ENCODE results near the gene TSPAN14. TPM values are rescaled to one million over a fixed set of nuclear protein-coding genes. Genes with fewer than 3 reads are reported as not detected.

The TSPAN14 gene, protein sequence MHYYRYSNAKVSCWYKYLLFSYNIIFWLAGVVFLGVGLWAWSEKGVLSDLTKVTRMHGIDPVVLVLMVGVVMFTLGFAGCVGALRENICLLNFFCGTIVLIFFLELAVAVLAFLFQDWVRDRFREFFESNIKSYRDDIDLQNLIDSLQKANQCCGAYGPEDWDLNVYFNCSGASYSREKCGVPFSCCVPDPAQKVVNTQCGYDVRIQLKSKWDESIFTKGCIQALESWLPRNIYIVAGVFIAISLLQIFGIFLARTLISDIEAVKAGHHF
- 100 to 1,000 TPM; 141 to 363 (median 226) TPM for polyA plus RNA-seq

DNA sequence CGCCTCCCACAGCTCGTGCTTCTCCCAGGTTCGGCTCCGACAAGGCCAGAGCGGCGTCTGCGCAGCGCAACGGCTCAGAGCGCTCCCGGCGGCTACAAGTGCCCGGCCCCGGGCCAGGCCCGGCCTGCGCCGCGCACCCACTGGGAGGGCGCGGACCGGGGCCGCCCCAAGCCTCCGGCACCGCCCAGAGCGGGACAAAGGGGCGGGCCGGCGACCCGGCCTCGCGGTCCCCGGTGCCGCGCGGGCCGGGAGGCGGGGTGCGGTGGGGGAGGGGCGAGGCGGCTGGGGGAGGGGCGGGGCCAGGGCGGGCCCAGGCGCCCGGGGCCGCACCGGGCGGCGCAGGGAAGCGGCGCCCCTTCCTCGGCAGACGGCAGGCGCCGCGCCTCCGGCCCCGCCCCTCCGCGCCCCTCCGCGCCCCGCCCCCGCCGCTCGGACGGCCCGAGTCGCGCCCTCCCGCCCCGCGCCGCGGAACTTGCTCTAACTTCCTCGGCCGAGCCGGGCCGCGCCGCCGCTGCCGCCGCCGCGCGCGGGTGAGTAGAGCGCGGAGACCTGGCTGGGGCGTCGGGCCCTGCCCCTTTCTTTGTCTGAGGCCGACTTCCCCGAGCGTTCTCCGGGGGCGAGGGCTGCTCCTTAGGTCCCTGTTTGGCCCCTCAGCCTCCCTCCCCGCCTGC is at the start of gene TSPAN14:
TSS of gene TSPAN14 (plus strand) at position 469 of the 671 bp plus-strand sequence. CDS start 34,924 bp downstream, outside the sequence.
- H3K4me1 Mint-ChIP-seq, result peaks cover 41 to 47% of the 10 kb centered on the region in 2 donors

DNA sequence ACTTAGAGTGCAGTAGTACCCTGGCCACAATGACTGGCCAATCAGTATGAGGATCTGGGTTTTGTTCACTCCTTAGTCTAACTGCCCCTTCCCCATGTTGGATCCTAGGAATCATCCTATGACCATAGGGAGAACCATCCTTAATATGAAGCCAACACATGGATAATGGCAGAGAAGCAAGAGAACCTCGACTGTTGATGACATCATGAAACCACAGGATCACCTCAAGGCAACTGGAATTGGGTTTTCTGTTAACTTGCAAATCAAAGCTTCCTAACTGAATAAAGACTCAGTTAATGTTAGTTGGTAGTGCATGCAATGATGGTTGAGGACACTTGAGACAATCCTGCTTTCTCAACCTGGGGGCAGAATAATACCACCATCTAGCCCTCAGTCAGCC is 49.1 kb upstream of the TSPAN14 start:
- Mint-ChIP-seq H3K27me3 (ENCODE audit: low read depth in 3 of 3) (peaks cover 5 to 9% (median 8%) of the 10 kb centered on the region in 3 donors), H3K4me3 (no peak overlapping the region), H3K27ac (no peak overlapping the region)

More for the DNA sequence above, at the start of gene TSPAN14:
- DNase-seq, result peak; percentile 71 to 78 (median 72)
- peaks cover 0 to 3% (median 0%) of the 10 kb centered on the region in 3 donors for H3K36me3 Mint-ChIP-seq
- no peaks in the 10 kb centered on the region for H3K9me3 Mint-ChIP-seq
- peak within 1 kb of the TSS; percentile 97 to 100 (median 99) for H3K4me3 Mint-ChIP-seq
- H3K27ac Mint-ChIP-seq, result peak within 1 kb of the TSS; percentile 92 to 97 (median 96)
- peaks cover 9 to 16% (median 12%) of the 10 kb centered on the region in 3 donors for H3K27me3 Mint-ChIP-seq (ENCODE audit: low read depth in 3 of 3)

DNA sequence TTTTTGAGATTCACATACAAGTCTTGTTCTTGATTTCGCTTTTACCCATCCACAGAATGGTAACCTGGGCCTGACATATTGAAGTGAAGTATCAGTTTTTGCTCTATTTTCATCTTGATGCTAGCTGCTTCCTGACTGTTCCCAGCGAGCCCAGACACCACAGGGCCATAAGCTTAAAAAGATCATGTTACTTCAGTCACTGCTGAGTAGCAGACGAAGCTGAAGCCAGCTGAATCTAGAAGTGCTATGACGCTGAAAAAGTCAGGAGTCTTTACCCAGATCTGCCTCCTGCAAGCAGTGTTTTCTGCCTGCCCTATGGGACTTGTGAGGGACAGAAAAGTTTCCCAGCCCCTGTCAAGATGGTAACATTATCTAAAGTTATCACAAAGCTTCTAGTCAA is 48.5 kb upstream of the TSPAN14 start:
- Mint-ChIP-seq H3K4me3 (no peak overlapping the region), H3K27ac (no peak overlapping the region), H3K9me3 (no peaks in the 10 kb centered on the region), H3K36me3 (no peaks in the 10 kb centered on the region), H3K27me3 (ENCODE audit: low read depth in 3 of 3) (peaks cover 5 to 9% (median 8%) of the 10 kb centered on the region in 3 donors), H3K4me1 (peaks cover 8 to 16% of the 10 kb centered on the region in 2 donors)
- no peak for DNase-seq

More for the DNA sequence above, 49.1 kb upstream of the TSPAN14 start:
- Mint-ChIP-seq H3K4me1 (peaks cover 8 to 16% of the 10 kb centered on the region in 2 donors), H3K9me3 (no peaks in the 10 kb centered on the region), H3K36me3 (no peaks in the 10 kb centered on the region)
- no peak for DNase-seq

DNA sequence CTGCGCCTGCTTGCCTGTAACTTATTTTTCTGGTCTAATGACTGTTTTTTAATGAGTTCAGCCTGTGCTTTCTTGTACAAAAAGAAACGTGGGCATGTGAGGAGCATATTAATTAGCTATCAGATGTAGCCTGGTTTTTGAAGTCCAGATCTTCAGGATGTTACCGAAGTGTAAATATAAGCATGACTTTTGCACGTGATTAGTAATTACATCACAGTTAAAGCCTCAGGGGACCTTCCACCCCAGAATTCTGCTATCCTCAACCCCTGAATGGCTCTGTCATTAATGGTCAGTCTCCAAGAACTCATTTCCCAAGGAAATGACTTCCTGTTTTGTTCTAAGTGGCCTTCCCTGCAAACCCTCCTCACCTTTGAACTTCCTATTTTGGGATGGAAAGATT is 47.9 kb upstream of the TSPAN14 start:
- no peak for DNase-seq
- H3K4me1 Mint-ChIP-seq, result peaks cover 8 to 16% of the 10 kb centered on the region in 2 donors
- no peaks in the 10 kb centered on the region for H3K9me3 Mint-ChIP-seq
- no peaks in the 10 kb centered on the region for H3K36me3 Mint-ChIP-seq
- H3K4me3 Mint-ChIP-seq, result no peak overlapping the region
- H3K27ac Mint-ChIP-seq, result peak overlapping the region in 1 of 6 donors; percentile 31
- peaks cover 5 to 9% (median 8%) of the 10 kb centered on the region in 3 donors for H3K27me3 Mint-ChIP-seq (ENCODE audit: low read depth in 3 of 3)

DNA sequence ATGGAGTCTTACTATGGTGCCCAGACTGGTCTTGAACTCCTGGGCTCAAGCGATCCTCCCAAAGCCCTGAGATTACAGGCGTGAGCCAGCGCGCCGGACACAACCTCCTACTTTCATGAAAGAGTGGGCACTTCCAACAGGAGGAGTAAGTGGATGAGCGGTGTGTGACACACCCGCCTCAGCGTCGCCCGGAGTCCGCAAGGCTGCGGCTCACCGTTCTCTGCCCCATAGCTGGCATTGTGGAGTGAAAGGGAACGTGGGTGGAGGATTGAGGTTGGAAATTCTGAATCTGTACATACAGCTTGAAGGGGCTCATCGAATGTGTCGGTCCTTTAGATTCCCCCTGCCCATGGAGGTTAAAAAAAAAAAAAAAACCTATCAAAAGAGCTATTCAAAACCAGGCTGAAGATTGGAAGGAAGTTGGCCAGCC is 46.3 kb upstream of the TSPAN14 start:
- Mint-ChIP-seq H3K27me3 (ENCODE audit: low read depth in 3 of 3) (peaks cover 4 to 9% (median 5%) of the 10 kb centered on the region in 3 donors), H3K4me3 (peak overlapping the region; percentile 88 to 96 (median 92)), H3K27ac (peak overlapping the region in 3 of 6 donors; percentile 72 to 82 (median 79)), H3K4me1 (peaks cover 8 to 16% of the 10 kb centered on the region in 2 donors), H3K9me3 (no peaks in the 10 kb centered on the region), H3K36me3 (no peaks in the 10 kb centered on the region)
- DNase-seq, result no peak

DNA sequence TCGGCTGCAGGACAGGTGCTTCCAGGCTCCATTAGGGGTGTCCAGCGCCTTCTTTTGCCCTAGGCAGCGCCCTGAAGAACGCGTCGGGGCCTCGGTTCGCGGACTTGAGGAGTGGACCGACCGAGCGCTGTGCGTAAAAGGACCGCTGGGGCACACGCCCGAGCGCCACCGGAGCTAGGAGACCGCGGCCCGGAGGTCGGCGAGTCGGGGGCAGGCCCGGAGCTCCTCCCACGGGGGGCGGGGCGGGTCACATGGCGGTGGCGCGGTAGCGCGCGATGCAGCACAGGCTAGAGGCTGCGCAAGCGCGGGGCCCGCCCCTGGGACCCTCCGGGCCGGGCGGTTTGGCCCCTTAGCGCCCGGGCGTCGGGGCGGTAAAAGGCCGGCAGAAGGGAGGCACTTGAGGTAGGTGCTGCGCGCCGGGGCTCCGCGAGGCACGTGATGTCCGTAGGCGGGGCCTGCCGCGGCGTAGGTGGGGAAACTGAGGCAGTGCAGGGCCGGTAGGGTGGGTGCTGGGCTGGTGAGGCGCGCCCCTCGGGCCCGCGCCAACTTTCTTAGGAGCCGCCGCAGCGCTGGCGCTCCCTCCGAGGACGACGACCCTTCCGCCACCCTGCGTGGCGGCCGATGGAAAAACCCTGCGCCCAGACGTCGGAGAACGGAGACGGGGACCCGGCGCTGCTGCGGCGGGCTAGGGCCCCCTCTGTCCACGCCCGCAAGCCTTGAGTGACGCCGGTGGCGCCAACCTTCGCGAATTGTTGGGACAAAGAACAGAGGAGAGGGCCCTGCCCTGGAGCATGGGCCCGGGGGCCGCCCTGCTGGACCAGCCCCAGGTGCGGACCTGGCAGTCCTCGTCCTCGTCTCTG is 45.6 kb upstream of the TSPAN14 start, which contains the start of gene PRXL2A:
TSS of gene PRXL2A (plus strand) at position 310 of the 860 bp plus-strand sequence. CDS start 11,917 bp downstream, outside the sequence.
- peaks cover 4 to 5% (median 5%) of the 10 kb centered on the region in 3 donors for H3K27me3 Mint-ChIP-seq (ENCODE audit: low read depth in 3 of 3)

DNA sequence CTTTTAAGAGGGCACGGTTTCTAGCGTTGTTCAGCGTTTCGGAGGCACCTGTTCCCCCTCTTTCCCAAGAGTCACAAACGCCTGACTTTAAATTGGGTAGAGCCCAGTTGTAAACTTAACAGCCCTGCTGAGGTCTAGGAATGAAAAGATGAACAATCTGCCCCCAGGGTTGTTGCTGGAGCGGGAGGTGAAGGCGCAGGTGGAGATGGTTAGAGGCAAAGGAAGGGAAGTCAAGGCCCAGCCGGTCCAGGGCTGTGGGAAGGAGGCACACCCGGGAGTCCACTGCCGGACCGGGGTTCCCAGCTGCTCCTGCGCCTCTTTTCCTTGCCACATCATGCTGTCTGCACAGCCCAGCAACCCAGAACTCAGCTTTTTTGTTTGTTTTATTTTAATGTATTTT is 45.0 kb upstream of the TSPAN14 start:
- peak overlapping the region; percentile 74 to 93 (median 91) for H3K4me3 Mint-ChIP-seq
- H3K36me3 Mint-ChIP-seq, result no peaks in the 10 kb centered on the region
- peaks cover 4 to 5% (median 5%) of the 10 kb centered on the region in 3 donors for H3K27me3 Mint-ChIP-seq (ENCODE audit: low read depth in 3 of 3)
- H3K4me1 Mint-ChIP-seq, result peaks cover 8 to 16% of the 10 kb centered on the region in 2 donors
- no peak for DNase-seq
- peak overlapping the region in 1 of 6 donors; percentile 3 for H3K27ac Mint-ChIP-seq
- H3K9me3 Mint-ChIP-seq, result no peaks in the 10 kb centered on the region

More for the DNA sequence above, 45.6 kb upstream of the TSPAN14 start, which contains the start of gene PRXL2A:
- Mint-ChIP-seq H3K4me3 (peak within 1 kb of the TSS; percentile 88 to 96 (median 92)), H3K4me1 (peaks cover 8 to 16% of the 10 kb centered on the region in 2 donors), H3K9me3 (no peaks in the 10 kb centered on the region), H3K27ac (peak within 1 kb of the TSS in 3 of 6 donors; percentile 72 to 82 (median 79)), H3K36me3 (no peaks in the 10 kb centered on the region)
- DNase-seq, result peak; percentile 72 to 78 (median 73)

DNA sequence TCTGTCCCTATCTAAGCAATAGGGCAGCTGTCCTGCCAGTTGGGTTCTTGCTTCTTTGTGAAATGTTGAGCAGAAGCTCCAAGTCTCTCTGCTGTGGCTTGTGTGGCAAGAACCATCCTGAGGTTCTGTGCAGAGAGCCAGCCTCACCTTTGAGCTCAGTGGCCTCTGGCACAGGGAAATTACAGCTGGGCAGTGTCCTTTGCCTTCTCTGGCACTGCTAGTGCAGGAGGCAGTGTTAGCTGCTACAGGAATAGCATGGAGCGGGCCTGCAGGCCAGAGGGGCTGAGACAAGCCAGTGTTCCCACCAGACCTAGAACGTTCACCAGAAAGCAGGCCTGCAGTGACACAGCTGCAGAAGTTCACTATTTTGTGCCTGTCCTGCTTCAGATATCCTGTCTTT is 44.0 kb upstream of the TSPAN14 start:
- Mint-ChIP-seq H3K36me3 (no peaks in the 10 kb centered on the region), H3K4me3 (peak overlapping the region; percentile 26 to 88 (median 51)), H3K9me3 (no peaks in the 10 kb centered on the region), H3K4me1 (peaks cover 8 to 16% of the 10 kb centered on the region in 2 donors), H3K27ac (no peak overlapping the region), H3K27me3 (ENCODE audit: low read depth in 3 of 3) (peaks cover 4 to 5% (median 5%) of the 10 kb centered on the region in 3 donors)
- DNase-seq, result no peak

DNA sequence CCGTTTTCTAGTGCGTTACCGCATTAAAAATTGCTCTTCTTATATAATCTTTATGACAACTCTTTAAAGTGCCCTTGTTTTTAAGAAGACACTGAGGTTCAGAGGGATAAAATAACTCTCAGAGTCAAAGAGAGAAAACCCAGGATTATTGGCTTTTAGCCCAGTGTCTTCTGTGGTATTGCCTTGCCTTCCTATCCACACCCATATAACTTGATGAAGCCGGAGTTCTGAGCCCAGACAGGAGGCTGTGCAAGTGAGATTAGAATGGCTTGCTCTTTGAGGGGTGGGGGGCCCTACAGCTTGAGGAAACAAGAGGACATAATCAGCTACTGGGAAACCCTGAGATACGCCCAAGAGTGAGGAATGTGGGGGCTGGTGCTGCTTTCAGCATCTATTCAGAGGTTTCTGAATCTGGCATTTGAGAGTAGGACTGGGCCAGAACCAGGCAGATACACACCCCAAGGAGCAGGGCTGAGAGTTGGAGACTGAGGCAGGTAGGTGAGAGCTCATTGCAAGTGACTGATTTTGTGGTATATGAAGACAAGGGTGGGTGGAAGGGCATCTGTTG is 43.4 kb upstream of the TSPAN14 start:
- DNase-seq, result no peak
- Mint-ChIP-seq H3K4me3 (no peak overlapping the region), H3K27ac (no peak overlapping the region), H3K36me3 (no peaks in the 10 kb centered on the region), H3K27me3 (ENCODE audit: low read depth in 3 of 3) (peaks cover 4 to 5% (median 5%) of the 10 kb centered on the region in 3 donors), H3K4me1 (peaks cover 8 to 16% of the 10 kb centered on the region in 2 donors), H3K9me3 (no peaks in the 10 kb centered on the region)

DNA sequence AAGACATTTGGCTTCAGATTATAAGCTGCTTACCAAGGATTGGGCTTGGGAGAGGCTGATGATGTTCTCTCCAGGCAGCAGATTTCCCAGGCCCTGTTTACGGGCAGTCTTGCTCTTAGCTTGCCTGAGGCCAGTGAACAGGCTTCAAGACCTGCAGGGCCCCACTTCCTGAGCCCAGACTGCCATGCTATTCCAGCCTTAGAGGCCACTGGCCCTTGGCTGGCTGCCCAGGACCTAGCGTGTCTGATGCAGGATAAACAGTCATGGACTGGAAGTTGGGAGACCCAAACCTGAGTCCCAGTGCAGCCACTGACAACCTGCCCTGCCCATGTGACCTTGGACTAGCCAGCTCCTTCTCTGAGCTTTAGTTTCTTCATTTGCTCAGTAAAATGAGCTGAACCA is 42.8 kb upstream of the TSPAN14 start:
- Mint-ChIP-seq H3K27ac (no peak overlapping the region), H3K9me3 (no peaks in the 10 kb centered on the region), H3K4me3 (no peak overlapping the region), H3K27me3 (ENCODE audit: low read depth in 3 of 3) (peaks cover 4 to 5% (median 5%) of the 10 kb centered on the region in 3 donors), H3K4me1 (peaks cover 8 to 16% of the 10 kb centered on the region in 2 donors), H3K36me3 (no peaks in the 10 kb centered on the region)
- no peak for DNase-seq

DNA sequence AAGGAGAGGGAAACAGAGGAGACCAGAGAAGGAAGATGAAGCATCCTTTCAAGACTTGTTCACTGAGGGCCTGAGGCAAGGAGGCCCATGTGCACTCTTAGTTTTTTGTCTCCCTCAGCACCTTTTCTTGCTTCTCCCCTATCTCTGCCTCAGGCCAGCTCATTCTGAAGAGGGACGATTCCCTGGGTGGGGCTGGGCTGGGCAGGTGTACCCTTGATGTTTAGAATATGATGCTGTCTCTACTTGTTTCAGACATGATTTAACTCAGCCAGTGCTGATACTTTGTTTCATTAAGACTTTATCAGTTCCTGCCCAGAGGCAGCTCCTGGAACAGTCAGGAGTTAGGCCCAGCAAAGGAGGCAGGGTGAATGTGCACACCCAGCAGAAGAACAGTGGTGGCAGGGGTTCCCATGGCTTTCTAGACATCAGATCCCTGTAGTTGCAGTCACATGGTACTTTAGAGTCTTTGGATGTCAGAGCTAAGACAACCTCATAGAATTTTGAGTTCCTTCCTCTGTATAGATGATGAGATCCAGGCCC is 42.4 kb upstream of the TSPAN14 start:
- no peak for DNase-seq
- no peaks in the 10 kb centered on the region for H3K36me3 Mint-ChIP-seq
- no peak overlapping the region for H3K4me3 Mint-ChIP-seq
- H3K4me1 Mint-ChIP-seq, result peaks cover 8 to 16% of the 10 kb centered on the region in 2 donors
- H3K27ac Mint-ChIP-seq, result no peak overlapping the region
- no peaks in the 10 kb centered on the region for H3K9me3 Mint-ChIP-seq
- peaks cover 4 to 5% (median 5%) of the 10 kb centered on the region in 3 donors for H3K27me3 Mint-ChIP-seq (ENCODE audit: low read depth in 3 of 3)

DNA sequence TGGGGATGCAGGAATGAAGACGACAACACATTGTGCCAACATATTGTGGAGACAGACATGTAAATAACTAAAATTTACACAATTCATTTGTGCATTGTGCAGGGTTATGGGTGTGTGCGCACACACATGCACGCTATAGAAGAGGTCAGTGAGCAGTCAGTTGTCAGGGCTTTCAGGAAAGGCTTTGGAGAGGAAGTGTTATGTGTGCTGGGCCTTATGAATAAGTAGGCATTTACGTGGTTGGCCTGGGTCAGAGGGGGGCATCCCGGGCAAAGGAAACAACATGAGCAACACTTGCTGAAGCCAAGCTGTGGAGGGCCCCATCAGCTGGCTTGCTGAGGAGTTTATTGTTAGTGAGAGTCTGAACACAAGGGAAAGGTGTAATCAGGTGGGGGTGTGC is 41.6 kb upstream of the TSPAN14 start:
- Mint-ChIP-seq H3K27ac (no peak overlapping the region), H3K4me1 (peaks cover 6 to 14% of the 10 kb centered on the region in 2 donors), H3K4me3 (no peak overlapping the region), H3K36me3 (no peaks in the 10 kb centered on the region), H3K27me3 (ENCODE audit: low read depth in 3 of 3) (peaks cover 2 to 5% (median 2%) of the 10 kb centered on the region in 3 donors), H3K9me3 (no peaks in the 10 kb centered on the region)
- DNase-seq, result no peak

Measured in immature natural killer cell (primary cell).